Measurements from ENCODE around the gene ALKBH6.

- TF ChIP-seq, protein P1, sequence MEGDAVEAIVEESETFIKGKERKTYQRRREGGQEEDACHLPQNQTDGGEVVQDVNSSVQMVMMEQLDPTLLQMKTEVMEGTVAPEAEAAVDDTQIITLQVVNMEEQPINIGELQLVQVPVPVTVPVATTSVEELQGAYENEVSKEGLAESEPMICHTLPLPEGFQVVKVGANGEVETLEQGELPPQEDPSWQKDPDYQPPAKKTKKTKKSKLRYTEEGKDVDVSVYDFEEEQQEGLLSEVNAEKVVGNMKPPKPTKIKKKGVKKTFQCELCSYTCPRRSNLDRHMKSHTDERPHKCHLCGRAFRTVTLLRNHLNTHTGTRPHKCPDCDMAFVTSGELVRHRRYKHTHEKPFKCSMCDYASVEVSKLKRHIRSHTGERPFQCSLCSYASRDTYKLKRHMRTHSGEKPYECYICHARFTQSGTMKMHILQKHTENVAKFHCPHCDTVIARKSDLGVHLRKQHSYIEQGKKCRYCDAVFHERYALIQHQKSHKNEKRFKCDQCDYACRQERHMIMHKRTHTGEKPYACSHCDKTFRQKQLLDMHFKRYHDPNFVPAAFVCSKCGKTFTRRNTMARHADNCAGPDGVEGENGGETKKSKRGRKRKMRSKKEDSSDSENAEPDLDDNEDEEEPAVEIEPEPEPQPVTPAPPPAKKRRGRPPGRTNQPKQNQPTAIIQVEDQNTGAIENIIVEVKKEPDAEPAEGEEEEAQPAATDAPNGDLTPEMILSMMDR (IDR thresholded peaks at IDR 0.05), result no peak
- TF ChIP-seq POLR2A (IDR thresholded peaks at IDR 0.05), result no peak
These were observed at the start of gene ALKBH6 for GRCh38 chr19:36014012-36014924.
